HUDEP-2 (cell line): ENCODE results near the gene C3AR1.
"Not testable (repeated sequence)": the region's sequence is repeated elsewhere in the genome, so short reads cannot be mapped to it uniquely, and the experiment has no call there.

Source experiments
- DNase-seq, 76 experiments: peaks; one replicate each; lab custom pipeline; 2025; ENCODE audit not compliant: unreplicated experiment in 76 of 76; lab: John Stamatoyannopoulos, UW

Gene C3AR1

DNA sequence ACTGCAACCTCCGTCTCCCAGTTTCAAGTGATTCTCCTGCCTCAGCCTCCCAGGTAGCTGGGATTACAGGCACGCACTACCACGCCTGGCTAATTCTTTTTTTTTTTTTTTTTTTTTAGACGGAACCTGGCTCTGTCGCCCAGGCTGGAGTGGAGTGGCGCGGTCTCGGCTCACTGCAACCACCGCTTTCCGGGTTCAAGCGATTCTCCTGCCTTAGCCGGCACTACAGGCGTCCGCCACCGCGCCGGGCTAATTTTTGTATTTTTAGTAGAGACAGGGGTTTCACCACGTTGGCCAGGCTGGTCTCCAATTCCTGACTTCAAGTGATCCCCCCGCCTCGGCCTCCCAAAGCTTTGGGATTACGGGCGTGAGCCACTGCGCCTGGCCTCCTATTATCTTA lies 35.1 kb downstream of the C3AR1 start:
- not testable (repeated sequence) for DNase-seq

DNA sequence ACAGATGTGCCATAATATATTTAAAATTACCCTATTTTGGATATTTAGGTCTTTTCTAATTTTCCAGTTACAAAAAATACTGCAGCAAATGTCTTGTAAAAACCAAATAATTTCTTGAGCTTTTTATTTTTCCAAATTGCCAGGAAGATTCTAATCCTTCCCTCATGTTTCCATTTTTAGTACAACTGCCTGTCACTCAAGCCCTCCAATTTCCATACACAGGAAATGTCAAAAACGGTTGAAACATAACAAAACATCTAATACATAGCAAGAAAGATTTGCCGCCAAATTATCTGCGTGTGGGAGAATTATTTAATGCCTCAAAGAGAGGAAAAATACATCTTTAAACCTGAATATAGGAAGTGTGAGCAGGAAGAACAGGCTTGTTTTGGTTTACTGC lies 36.0 kb downstream of the C3AR1 start:
- no peak for DNase-seq

DNA sequence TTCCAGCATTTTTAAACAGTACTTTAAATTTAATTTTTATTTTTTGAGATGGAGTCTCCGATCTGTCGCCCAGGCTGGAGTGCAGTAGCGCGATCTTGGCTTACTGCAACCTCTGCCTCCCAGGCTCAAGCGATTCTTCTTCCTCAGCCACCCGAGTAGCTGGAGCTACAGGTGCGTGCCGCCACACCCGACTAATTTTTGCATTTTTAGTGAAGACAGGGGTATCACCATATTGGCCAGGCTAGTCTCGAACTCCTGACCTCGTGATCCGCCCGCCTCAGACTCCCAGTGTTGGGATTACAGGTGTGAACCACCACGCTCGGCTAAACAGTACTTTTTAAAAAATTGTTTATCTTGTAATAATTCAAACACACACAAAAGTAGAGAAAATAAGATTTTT lies 37.9 kb downstream of the C3AR1 start:
- DNase-seq: no peak

DNA sequence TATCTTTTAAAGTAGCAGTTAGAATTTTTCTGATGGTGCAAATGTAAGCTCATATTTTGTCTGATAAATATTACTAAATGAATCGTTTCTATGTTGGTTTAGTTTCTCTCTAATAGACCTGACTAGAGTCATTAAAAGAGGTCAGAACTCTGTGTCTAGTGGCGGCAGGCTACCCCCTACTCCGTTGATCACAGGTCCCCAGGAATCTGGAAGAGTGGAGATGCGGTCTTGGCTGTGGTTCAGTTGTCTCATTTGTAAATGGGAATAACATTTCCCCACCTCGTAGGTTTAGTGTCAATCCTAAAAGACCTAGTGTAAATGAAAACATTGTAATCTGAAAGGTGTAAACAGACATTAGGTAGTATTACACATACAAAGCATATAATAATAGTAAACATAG lies 38.3 kb downstream of the C3AR1 start:
- peak in 2 of 76 experiments; percentile 4 to 5 for DNase-seq

GRCh38 chr12:8026291-8026900 lies 39.8 kb downstream of the C3AR1 start:
- DNase-seq: peak in 75 of 76 experiments; percentile 49 to 98 (median 93)

DNA sequence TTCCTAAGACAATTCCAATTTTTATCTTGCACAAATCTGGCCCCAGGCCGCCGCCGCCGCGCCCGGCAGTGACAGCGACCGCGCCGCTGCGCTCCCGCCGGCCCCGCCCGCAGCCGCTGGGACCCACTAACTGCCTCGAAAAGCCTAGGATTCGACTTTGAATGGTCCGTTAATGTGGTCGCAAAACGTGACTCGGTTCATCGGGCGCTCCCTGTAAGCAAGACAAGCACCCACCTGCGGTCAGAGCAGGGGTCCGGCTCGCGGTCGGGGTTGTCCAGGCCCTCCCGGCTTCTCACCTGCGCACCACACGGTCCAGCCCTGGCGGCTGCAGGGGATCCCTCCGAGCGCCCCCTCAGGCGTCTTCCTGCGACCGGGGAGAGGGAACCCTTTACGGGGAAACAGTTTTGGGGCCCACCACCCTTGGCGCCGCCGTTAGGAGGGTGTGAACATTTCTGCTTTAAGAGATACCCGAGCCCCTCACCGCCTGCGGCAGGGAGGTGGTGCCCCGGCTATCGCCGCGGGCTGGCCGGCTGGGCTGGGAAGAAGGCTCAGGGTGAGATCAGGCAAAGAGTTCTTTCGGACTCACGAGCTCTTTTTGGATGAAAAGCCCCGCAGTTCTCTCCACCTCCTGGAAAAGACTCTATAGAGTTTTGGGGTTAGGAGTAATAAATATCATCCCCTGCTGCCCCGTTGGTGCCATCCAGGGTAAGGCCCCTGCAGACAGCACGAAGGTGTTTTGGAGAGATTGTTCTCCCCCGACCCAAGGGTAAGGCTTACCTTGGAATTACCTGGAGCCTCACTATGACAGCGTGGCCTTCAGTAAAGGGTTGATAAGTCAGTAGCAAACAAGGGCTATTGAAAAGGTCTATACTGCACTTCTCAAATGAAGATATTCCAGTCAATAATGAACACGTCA lies 47.2 kb downstream of the C3AR1 start:
- DNase-seq: peak in 56 of 76 experiments; percentile 8 to 81 (median 42)

- DNase-seq: not testable (repeated sequence)
These were observed 47.9 kb downstream of the C3AR1 start for GRCh38 chr12:8018213-8018612.

- DNase-seq: no peak
These were observed 51.3 kb downstream of the C3AR1 start for GRCh38 chr12:8014836-8015235.

- no peak for DNase-seq
These were observed 53.4 kb downstream of the C3AR1 start for GRCh38 chr12:8012651-8013309.

DNA sequence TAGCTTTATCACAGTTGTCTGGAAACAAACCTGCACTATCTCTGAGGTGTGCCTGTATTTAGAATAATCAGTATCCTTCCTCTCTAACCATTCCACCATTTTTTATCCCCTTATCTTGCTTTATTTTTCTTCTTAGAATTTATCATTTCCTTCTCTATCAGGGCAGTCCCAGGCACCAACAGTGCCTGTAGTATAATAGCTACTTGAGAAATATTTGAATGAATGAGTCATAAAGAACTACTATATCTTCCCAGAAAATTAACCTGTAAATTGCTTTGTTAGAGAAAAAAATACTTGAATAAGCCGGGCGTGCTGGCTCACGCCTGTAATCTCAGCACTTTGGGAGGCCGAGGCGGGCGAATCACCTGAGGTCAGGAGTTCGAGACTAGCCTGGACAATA lies 54.8 kb downstream of the C3AR1 start:
- peak in 1 of 76 experiments; percentile 24 for DNase-seq
